WI38 (cell line): ENCODE measurements around the gene ABHD2.

ENCODE experiments used
- H3K4me3 ChIP-seq: 2 replicates; pipeline ENCODE4 v1.5.1; 2011; ENCODE audit warnings: low read depth, mild to moderate bottlenecking, control low read depth, low read length
- TF ChIP-seq, protein P1 (sequence below): IDR thresholded peaks from 2 replicates; pipeline ENCODE4 v1.5.1; 2012; ENCODE audit warnings: low read depth, mild to moderate bottlenecking, control low read depth, low read length

Gene ABHD2

DNA sequence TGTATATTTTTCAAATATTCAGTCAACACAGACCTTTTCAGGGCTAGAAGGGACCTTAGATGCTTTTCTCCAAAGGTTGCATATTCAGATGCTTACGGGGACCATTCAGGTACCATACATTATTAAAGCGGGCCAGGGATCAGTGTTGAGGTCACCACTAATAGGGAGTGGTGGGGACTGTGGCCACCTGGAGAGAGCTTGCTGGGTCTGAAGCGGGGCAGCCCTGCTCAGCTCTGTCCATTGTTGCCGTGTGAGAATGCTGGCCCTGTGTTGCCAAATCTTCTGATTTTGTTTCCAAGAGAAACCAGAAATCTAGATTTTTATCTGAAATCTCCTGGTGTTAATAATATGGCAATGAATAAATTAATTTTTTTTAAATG, 23.7 kb downstream of the ABHD2 start:
- TF ChIP-seq, protein P1, sequence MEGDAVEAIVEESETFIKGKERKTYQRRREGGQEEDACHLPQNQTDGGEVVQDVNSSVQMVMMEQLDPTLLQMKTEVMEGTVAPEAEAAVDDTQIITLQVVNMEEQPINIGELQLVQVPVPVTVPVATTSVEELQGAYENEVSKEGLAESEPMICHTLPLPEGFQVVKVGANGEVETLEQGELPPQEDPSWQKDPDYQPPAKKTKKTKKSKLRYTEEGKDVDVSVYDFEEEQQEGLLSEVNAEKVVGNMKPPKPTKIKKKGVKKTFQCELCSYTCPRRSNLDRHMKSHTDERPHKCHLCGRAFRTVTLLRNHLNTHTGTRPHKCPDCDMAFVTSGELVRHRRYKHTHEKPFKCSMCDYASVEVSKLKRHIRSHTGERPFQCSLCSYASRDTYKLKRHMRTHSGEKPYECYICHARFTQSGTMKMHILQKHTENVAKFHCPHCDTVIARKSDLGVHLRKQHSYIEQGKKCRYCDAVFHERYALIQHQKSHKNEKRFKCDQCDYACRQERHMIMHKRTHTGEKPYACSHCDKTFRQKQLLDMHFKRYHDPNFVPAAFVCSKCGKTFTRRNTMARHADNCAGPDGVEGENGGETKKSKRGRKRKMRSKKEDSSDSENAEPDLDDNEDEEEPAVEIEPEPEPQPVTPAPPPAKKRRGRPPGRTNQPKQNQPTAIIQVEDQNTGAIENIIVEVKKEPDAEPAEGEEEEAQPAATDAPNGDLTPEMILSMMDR: no peak
- no peak overlapping the region for H3K4me3 ChIP-seq

DNA sequence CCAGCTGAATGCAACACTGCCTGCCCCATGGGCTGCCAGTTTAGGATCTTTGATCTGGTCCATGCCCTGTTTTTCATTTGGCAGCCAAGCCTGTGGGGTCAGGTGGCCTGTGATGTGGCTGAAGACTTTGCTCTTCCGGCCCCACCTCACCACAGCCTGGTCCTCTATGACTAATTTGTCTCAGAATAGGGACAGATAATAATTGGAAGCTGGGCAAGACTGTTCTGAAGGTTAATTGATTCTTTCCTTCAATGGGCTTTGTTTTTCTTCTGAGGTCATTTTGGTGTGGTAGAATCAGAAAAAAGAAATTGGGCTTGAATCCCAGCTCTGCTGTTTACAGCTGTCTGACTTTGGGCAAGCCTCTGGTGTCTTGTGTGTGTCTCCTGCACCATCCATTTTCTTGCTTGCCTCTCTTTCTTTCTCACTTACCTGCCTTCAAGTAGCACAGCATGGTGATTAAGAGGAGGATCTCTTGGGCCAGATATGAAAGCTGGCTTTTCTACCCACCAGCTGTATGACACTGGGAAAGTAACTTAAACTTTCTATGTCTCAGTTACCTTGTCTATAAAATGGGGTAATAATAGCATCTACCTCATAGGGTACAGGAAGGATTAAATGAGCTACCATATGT, 24.2 kb downstream of the ABHD2 start:
- no peak overlapping the region for H3K4me3 ChIP-seq

DNA sequence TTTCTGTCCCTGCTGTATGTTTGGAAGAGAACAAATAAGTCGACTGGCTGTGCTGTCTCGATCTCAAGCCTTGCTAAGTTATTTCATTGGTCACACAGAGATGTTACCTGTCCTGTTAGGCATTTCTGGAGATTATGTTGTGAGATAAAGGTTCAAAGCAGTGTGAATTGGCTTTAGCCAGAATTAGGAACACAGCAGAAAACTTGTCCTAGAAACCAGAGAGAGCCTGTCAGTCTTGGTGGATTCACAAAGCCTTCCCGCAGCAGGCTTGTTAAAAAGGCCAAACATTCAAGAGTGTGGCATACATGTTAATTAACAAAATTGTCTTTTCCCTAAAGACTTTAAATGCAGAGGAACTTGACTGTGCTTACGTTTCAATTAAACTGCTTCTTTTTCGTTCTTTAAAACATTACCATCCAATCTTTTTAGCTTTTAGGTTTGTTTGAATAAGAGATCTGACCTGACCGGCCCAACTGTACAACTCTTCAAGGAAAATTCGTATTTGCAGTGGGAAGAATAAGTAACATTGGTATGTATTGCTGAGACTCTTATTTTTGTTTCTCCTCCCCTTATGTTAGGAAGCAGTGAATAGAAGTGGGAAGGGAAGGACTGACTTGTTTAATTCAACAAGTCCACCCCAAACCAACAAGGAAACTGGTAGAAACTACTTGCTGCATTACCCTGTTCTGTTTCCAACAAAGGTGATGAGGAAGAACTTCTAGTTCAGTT, 25.2 kb downstream of the ABHD2 start:
- no peak overlapping the region for H3K4me3 ChIP-seq
- TF ChIP-seq, protein P1: no peak

More for the DNA sequence above, 24.2 kb downstream of the ABHD2 start:
- TF ChIP-seq, protein P1: no peak

- TF ChIP-seq, protein P1: no peak
- no peak overlapping the region for H3K4me3 ChIP-seq
Observed at GRCh38 chr15:89114990-89115389, 26.7 kb downstream of the ABHD2 start.

DNA sequence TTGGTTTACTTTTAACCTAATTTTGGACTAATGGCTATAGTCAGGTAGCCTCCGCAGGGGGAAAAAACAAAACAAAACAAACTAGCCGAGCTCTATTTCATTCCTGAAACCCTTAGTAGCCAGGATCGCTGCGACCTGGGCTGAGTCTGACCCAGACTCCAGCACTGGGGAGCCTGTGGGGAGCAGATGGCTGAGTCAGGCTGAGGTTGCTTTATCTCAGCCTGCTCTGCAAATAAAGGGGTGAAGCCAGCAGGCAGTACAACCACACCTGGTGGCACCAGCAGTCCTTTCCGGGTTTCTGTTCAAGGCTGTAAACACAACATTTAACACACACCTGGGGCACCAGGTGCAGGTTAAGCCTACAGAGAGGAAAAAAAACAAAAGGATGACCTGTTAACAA, 27.3 kb downstream of the ABHD2 start:
- H3K4me3 ChIP-seq: no peak overlapping the region
- TF ChIP-seq, protein P1: no peak

DNA sequence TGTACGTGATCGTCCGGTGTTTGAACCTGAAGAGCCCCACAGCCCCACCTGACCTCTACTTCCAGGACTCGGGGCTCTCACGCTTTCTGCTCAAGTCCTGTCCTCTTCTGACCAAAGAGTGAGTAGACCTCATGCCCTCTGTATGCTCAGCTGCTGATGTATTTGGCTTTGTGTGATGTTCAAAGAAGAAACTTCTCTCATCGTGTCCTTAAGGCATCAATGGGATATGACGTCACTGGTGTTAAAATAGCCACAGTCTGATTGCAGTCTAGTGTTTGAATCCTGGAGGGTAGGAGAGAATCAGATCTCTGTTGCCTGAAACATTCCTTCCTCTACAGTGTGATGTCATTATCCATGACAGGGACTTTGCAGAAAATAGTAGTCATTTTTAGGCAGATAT, 28.1 kb downstream of the ABHD2 start:
- no peak overlapping the region for H3K4me3 ChIP-seq
- TF ChIP-seq, protein P1: no peak

- H3K4me3 ChIP-seq: no peak overlapping the region
- TF ChIP-seq, protein P1: no peak
Observed at GRCh38 chr15:89117790-89118189, 29.5 kb downstream of the ABHD2 start.
